ENCODE data around the gene CA6.
"Not testable (repeated sequence)": the region's sequence is repeated elsewhere in the genome, so short reads cannot be mapped to it uniquely, and the experiment has no call there.

The CA6 gene

DNA sequence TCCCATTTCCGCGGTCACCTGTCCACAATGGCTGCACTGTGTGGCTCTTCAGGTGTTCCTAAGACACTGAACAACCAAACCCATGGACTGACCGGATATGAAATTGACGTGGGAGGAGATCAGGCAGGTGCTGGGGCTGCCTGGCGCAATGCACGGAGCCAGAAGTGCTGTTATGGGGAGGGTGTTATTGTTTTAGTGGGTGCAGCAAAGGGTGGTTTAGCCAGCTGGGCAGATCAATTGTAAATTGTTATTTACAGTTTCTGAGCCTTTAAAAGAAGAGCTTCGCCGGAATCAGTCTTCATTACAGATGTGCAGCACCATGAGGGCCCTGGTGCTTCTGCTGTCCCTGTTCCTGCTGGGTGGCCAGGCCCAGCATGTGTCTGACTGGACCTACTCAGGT, at the start of gene CA6:
Gene CA6, plus strand, starts transcription at position 301 of the 400 bp plus-strand sequence. Its CDS starts 19 bp downstream, at position 320.
- DNase-seq, result no peak

DNA sequence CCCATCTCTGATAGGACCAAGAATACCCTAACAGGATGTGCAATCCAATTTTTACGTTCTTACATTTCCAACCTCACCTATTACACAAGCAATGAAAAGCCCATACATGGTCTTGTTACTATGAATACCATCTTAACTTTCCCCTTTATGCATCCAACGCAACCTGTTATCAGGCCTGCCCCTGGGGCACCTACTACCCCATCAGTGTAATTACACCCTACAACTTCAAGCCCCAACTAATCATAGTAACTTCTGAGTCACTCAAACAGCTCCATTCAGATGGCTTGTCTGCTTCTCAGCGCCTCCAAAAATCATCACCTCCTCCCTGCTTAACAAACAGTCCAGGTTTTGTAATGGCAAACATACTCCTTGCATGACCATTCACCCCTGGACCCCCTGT, 48.9 kb upstream of the CA6 start:
- DNase-seq, result not testable (repeated sequence)

DNA sequence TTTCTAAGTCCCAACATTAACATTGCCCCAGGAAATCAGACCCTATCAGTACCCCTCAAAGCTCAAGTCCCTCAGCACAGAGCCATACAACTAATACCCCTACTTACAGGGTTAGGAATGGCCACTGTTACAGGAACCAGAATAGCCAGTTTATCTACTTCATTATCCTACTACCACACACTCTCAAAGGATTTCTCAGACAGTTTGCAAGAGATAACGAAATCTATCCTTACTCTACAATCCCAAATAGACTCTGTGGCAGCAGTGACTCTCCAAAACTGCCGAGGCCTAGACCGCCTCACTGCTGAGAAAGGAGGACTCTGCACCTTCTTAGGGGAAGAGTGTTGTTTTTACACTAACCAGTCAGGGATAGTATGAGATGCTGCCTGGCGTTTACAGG, 48.2 kb upstream of the CA6 start:
- not testable (repeated sequence) for DNase-seq

DNA sequence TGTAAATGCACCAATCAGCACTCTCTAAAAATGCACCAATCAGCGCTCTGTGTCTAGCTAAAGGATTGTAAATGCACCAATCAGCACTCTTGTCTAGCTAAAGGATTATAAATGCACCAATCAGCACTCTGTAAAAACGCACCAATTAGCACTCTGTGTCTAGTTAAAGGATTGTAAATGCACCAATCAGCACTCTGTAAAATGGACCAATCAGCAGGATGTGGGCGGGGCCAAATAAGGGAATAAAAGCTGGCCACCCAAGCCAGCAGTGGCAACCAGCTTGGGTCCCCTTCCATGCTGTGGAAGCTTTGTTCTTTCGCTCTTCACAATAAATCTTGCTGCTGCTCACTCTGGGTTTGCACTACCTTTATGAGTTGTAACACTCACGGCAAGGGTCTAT, 47.2 kb upstream of the CA6 start:
- not testable (repeated sequence) for DNase-seq

DNA sequence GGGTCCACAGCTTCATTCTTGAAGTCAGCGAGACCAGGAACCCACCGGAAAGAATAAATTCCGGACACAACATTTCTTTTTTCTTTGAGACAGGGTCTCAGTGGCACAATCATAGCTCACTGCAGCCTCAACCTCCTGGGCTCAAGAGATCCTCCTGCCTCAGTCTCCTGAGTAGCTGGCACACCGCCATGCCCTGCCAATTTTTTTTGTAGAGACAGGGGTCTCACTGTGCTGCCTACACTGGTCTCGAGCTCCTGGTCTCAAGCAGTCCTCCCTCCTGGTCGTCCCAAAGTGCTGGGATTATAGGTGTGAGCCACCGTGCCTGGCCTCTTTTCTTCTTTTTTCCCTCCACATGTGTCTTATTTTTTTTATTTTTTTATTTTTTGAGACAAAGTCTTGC, 46.6 kb upstream of the CA6 start:
- no peak for DNase-seq

DNA sequence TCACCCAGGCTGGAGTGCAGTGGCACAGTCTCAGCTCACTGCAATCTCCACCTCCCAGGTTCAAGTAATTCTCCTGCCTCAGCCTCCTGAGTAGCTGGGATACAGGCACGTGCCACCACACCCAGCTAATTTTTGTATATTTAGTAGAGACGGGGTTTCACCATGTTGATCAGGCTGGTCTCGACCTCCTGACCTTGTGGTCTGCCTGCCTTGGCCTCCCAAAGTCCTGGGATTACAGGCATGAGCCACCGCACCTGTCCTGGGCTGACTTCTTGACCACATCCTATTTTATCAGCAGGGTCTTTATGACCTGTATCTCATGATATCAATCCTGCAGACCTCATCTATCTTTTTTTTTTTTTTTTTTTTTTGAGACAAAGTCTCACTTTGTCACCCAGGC, 45.0 kb upstream of the CA6 start:
- DNase-seq, result not testable (repeated sequence)

DNA sequence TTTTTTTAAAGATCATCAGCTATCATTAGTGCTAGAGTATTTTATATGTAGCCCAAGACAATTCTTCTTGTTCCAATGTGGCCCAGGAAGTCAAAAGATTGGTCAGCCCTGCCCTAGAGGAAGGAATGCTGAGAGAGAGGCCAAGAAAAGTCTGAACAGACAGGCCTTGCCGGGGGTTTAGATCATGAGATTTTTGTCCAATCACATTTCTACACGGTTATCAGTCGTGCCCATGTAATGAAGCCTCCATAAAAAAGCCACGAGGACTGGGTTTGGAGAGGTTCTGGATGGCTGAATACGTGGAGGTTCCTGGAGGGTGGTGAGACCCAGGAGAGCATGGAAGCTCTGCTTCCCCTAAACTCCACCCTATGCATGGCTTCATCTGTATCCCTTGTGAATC, 42.9 kb upstream of the CA6 start:
- no peak for DNase-seq

DNA sequence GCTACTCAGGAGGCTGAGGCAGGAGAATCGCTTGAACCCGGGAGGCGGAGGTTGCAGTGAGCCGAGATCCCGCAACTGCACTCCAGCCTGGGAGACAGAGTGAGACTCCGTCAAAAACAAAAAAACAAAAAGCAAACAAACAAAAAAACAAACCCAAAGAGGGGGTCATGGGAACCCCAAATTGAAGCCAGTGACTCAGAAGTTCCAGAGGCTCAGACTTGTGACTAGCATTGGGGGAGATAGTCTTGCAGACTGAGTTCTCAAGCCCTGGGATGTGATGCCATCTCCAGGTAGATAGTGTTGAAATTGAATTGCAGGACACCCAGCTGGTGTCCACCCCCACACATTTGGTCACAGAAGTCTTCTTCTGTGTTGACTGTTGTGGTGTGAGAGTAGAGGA, 42.3 kb upstream of the CA6 start:
- DNase-seq, result no peak

DNA sequence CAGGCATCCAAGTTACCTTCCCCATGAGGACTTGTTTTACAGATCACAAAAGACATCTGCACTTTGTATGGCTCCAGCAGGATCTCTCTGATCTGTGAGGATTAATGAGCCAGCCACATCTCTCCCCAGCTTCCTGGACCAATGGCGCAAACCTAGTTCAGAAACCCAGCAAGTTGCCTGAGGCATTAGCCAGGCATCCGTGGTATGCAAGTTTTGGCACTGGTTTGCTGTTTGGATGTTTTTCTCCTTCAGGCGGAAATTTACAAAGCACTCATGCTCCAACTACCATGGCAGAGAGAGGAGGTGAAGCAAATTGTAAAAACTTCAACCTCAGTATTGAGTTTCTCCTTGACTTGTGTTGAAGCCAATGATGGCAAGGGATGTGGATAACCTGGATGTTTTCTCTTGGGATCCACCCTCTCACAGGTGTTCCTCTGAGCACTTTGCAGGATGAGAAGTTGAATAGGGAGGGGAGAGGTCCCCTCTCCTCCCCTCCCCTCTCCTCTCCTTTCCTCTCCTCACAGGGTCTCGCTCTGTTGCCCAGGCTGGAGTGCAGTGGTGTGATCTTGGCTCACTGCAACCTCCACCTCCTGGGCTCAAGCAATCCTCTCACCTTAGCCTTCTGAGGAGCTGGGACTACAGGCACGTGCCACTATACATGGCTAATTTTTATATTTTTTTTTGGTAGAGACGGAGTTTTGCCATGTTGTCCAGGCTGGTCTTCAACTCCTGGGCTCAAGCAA, 41.6 kb upstream of the CA6 start:
- no peak for DNase-seq

DNA sequence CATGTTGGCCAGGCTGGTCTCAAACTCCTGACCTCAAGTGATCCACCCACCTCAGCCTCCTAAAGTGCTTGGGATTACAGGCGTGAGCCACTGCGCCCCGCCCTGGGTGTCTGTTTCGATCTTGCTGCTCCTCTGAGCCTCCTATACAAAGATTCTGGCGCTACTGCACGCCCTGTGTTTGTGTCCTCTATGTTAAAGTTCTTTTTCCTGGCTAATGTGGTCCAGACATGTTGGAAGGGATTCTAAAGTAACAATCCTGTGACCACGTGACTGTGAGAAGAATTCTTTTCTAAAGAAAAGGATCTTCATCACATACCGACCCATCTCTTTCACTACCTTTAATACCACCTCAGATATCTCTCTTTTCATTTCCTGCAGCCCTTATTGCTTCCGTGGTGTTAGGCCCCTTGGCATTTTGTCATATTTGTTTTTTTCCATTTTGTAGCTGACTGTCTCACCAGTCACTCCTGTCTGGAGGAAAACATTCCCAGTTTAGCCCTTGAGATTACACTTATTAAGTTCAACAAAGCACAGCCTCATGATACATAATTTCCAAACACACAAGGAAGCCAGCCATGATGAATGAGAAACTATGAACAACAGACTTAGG, 40.0 kb upstream of the CA6 start:
- no peak for DNase-seq

DNA sequence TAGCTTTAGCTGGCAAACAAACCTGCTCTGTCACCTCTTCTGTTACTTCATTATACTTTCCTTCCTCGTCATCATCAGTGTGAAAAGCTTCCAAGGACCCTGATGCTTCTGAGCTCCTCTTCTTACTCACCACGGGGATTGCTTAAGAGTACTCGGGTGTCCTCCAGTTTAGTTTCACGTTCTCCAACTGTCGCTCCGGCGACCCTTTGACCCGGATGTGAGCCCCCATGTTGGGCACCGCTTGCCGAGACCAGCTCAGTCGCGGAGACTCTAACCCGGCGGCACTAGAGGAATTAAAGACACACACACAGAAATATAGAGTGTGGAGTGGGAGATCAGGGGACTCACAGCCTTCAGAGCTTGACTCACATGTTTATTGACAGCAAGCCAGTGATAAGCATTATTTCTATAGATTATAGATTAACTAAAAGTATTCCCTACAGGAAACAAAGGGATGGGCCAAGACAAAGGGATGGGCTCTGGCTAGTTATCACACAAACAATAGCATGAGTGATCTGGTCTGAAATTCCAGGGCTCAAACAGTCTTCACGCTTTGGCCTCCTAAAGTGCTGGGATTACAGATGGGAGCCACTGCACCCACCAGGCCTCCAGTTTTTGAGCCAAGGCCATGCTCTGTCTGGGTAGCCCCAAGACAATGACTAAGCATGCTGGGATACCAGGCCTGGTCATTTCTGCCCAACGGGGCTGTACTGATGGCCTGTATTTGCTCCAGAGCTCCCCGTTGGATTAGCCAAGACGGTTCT, 37.1 kb upstream of the CA6 start:
- DNase-seq, result no peak

DNA sequence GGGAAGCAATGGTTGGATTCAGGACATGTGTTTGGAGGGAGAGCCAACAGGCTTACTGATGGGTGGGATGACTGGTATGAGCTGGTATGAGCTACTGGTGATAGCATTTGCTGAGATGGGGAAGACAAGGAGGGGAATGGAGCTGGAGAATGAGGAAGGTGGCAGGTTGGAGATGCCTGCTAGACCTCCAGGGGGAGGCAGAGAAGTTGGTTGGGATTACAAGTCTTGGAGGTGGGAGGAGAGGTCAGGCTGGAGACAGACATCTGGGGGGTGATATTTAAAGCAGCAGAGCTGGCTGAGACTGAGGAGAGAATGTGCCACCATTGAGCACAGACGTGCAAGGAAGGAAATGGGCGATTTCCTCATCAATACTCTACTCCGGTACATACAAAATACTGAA, 35.3 kb upstream of the CA6 start:
- DNase-seq, result no peak

DNA sequence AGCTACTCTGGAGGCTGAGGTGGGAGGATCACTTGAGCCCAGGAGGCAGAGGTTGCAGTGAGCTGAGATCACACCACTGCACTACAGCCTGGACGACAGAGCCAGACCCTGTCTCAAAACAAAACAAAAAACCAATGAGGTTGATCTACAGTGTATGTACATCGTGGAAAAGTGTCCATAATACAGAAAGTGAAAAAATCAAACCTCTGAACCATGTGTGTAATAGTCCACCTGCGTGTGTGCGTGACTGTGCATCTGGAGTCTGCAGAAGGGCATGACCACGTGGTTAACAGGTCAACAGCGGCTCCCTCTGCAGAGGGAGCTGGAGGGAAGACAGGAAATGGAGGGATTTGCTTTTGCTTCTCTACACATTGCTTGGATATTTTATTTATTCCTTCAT, 34.8 kb upstream of the CA6 start:
- no peak for DNase-seq

DNA sequence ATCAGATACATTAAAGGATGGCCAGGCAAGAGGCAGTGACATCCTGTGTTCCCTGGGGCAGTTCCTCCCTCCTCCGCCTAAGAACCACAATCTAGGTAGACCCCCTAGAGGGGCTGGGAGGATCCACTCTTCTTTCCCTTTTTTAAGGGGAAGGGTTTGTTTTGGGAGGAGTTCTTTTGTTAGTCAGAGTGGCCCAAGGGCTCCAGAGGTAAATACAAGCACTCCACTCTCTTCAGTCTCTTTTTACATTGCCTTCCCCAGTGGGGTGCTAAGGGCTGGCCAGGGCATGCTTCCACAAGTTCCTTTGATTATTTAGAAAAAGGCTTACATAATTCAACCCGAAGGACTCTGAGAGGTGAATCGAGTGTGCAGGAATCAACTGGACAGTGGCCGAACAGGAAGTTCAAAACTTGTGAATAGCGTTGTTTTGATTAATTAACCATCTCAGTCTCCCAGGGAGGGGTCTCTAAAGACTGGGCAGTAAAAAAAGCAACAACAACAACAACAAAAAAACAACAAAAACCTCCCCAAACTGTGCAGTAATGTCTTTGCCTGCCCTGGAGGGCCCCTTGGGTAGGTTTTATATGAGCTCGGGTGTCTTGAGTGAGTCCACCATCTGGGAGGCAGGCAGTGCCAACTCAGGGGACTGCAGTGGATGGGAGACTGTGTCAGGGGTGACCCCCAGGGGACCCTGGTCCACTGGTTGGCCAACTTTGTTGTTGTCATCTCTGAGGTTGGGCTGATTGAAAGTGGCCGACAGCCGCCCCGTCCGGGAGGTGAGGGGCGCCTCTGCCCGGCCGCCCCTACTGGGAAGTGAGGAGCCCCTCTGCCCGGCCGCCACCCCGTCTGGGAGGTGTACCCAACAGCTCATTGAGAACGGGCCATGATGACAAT, 34.0 kb upstream of the CA6 start:
- DNase-seq, result no peak

DNA sequence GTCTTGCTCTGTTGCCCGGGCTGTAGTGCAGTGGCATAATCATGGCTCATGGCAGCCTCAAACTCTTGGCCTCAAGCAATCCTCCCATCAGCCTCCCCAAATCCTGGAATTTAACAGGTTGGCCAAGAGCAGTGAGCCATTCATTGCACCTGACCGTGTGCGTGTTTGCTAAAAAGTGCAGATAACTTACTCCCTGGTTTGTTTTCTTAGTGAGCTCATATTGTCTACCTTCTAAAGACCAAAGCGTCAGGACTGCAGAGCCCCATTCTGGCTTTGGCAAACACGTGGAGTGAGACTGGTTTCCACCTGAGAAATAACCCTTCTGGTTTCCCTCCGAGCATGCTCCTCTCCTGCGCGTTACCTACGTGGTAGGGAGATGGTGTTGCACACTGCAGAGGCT, 32.2 kb upstream of the CA6 start:
- no peak for DNase-seq

DNA sequence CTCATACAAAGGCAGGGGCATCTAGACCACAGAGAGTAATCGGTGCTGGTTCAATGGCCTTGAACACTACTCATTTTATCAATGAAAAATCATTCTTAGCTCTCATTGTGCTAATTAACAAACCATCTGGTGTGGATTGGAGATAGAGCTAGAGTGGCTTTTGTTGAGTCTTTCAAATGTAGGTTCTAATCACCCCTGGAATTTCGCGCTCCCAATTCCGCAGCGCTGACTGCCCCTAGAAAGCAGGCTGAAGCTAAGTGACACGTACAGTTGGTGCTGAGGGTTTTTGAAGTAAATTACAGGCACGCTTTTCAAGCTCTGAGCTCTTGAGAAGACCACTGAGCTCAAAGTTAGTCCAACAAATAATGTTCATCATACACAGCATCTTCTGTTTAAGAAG, 31.2 kb upstream of the CA6 start:
- no peak for DNase-seq

DNA sequence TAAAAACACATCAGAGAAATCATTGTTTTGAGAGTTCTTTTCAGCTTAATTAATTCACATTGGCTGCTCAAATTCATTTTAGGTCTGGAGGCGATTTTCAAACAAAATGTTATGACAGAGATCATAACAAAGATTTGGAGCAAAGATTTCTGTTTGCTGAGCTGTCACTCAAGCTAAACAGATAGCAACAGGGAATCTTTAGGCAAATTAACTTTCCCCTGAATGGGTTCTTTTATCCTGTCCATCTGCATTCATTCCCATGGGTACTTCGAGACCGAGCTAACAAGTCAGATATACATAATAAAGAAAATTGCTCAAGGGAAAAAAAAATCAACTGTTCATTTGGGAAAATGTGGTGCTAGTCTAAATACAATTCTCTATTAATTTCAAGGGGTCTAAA, 30.2 kb upstream of the CA6 start:
- DNase-seq, result no peak

DNA sequence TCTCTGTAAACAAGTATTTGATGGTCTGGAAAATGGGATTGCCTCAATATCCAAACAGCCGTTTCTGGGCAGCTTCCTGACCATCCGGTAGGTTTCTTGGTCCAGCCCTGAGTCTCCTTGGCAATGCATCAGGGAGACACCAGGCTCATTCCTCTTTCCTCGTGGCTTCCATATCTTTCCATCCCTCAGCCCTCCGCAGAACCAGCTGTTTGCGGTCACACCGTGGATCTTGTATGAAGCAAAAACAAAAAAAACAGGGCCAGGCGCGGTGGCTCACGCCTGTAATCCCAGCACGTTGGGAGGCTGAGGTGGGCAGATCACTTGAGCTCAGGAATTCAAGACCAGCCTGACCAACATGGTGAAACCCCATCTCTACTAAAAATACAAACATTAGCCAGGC, 28.1 kb upstream of the CA6 start:
- DNase-seq, result not testable (repeated sequence)

DNA sequence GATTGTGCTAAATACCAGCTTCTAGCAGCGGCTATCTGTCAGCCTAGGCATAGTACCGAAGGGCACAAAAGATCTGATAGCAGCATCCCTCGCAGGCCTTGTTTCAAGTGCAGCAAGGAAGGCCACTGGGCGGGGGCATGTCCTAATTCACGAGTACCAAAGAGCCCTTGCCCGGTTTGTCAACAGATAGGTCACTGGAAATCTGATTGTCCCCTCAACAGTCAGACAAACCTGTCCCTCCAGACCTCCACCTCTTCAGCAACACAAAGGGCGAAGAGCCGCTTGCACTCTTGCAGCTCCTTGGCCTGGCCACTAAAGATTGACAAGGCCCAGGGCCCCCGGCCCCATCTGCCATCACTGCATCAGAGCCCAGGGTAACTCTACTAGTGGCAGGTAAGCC, 22.7 kb upstream of the CA6 start:
- no peak for DNase-seq

DNA sequence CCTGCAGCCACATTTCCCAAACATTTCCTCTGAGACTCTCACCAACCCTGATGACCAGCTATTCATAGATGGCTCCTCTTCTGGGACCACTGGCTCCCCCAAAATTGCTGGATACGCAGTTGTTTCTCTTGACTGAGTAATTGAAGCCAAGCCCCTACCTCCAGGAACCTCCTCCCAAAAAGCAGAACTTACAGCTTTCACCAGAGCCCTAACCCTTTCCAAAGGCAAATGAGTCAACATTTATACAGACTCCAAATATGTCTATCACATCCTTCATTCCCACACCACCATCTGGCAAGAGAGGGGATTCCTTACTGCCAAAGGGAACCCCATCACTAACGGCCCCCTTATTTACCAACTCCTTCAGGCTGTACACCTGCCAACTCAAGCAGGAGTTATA, 20.3 kb upstream of the CA6 start:
- no peak for DNase-seq

DNA sequence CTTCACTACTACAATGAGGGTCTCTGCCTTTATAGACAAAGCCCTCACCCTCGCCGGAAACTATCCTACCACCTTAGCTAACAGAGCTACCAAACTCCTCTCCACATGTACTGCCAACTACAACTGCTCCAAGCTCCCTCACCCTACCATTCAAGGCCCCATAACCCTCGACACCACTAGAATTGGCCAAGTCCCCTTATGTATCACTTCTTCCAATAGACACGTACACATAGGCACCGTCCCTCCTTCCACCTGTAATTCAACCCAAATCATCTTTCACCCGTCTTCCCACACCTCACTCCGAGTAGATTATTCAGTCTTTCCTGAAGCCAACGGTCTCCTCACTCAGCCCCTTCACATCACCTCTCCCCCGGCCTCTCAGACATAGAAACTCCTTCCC, 19.7 kb upstream of the CA6 start:
- DNase-seq, result no peak

DNA sequence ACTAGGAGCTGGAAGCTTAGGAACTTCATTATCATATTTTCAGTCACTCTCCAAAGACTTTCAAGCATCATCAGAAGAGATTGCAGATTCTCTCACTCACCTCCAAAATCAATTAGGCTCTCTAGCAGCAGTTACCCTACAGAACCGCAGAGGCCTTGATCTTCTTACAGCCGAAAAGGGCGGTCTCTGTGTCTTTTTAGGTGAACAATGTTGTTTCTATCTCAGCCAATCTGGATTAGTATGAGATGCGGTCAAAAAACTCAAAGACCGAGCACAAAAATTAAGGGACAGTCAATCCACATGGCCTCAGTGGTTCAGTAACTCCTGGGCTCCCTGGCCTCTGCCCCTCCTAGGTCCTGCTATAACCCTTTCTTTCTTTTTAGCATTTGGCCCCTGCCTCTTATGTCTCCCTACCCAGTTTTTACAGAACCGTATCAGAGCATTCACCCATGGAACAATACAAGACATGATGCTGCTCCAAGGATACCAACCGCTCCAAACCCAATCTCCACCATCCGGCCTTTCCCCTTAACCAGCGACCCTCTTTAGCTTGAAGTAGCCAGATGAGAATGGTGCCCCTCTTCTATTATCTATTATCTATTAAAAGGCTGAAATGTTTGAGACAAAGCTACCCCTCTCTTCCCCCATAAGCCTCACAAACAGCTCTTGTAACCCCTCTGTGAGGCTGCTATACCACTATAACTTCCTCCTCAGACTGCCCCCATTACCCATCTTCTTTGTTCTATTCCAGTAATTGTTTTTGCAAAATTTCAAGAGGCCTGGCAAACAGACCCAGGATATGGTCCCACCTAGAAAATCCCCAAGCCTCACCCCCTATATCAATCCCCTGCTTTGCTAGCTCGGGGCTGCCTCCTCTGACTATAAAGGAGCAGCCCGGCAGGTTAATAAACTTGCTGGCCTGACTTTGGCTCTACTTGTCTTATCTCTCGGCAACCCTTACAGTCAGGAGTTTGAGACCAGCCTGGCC, 18.7 kb upstream of the CA6 start:
- DNase-seq, result no peak
